Fibroblast of lung (primary cell): Measurements from ENCODE around the gene OPALIN. TPM values are rescaled to one million over a fixed set of nuclear protein-coding genes. Genes with fewer than 3 reads are reported as not detected.

Experiments
- DNase-seq, 2 donors: peaks; one replicate each; pipeline versions ENCODE4 v3.0.0 to v3.0.0-alpha.2; 2010; ENCODE audit warnings: low read depth in 2 of 2
- H2AFZ ChIP-seq: 2 replicates; pipeline ENCODE4 v1.5.1; 2012; ENCODE audit warnings: low read length, control low read depth, inconsistent platforms
- H3K27ac ChIP-seq: 2 replicates; pipeline ENCODE4 v1.5.1; 2011; ENCODE audit warnings: low read length, control low read depth; ENCODE audit not compliant: insufficient read depth
- H3K27me3 ChIP-seq: 2 replicates; pipeline ENCODE4 v1.5.1; 2011; ENCODE audit warnings: mild to moderate bottlenecking, low read length; ENCODE audit not compliant: control insufficient read depth, insufficient read depth
- H3K36me3 ChIP-seq: 2 replicates; pipeline ENCODE4 v1.5.1; 2011; ENCODE audit warnings: low read length; ENCODE audit not compliant: control insufficient read depth, insufficient read depth
- H3K4me1 ChIP-seq: 2 replicates; pipeline ENCODE4 v1.5.1; 2011; ENCODE audit warnings: low read length; ENCODE audit not compliant: control insufficient read depth, insufficient read depth; ENCODE audit errors: extremely low read depth
- H3K4me2 ChIP-seq: 2 replicates; pipeline ENCODE4 v1.5.1; 2011; ENCODE audit warnings: low read length, control low read depth; ENCODE audit not compliant: insufficient read depth; ENCODE audit errors: extremely low read depth
- H3K4me3 ChIP-seq, 4 experiments: fragments of 200-600 bp in 1 of 4; sonication (generic) in 1 of 4; replicated peaks in 1 of 4; 2 replicates each; pipeline ENCODE4 v1.5.1; 2011 to 2016; ENCODE audit warnings: low read length in 4 of 4, low read depth in 3 of 4, mild to moderate bottlenecking in 3 of 4, control low read depth in 2 of 4, inconsistent platforms in 1 of 4, mixed read lengths in 1 of 4; ENCODE audit not compliant: insufficient read depth in 1 of 4; ENCODE audit errors: control extremely low read depth in 1 of 4
- H3K79me2 ChIP-seq: 2 replicates; pipeline ENCODE4 v1.5.1; 2012; ENCODE audit warnings: mild to moderate bottlenecking, low read length, inconsistent platforms; ENCODE audit not compliant: control insufficient read depth, insufficient read depth
- H3K9ac ChIP-seq: 2 replicates; pipeline ENCODE4 v1.5.1; 2011; ENCODE audit warnings: mild to moderate bottlenecking, low read length, control low read depth; ENCODE audit not compliant: insufficient read depth
- H3K9me3 ChIP-seq: 2 replicates; pipeline ENCODE4 v1.5.1; 2012; ENCODE audit warnings: low read depth, low read length; ENCODE audit not compliant: control insufficient read depth, insufficient read depth
- H4K20me1 ChIP-seq: 2 replicates; pipeline ENCODE4 v1.5.1; 2011; ENCODE audit warnings: low read length; ENCODE audit not compliant: control insufficient read depth, insufficient read depth; ENCODE audit errors: extremely low read depth
- CTCF ChIP-seq, 2 donors: IDR thresholded peaks in 1 of 2; conservative IDR thresholded peaks in 1 of 2; 1 replicate in 1 of 2; 2 replicates in 1 of 2; pipeline ENCODE4 v1.5.1; 2011 to 2012; ENCODE audit warnings: low read length in 2 of 2, control low read depth in 1 of 2, inconsistent platforms in 1 of 2, low read depth in 1 of 2, mild to moderate bottlenecking in 1 of 2
- EZH2 ChIP-seq: IDR thresholded peaks from 2 replicates; pipeline ENCODE4 v1.5.1; 2012; ENCODE audit warnings: low read length, control low read depth, mild to moderate bottlenecking; ENCODE audit errors: missing control alignments
- polyA plus RNA-seq, 2 donors: library from polyadenylated mRNA; depleted of rRNA in 1 of 2; stranded (reverse) in 1 of 2; unstranded in 1 of 2; fragments of >200 nt; gene quantifications; 2 replicates each; pipeline ENCODE4 v1.2.1, GENCODE V29; 2011 to 2012; ENCODE audit warnings: missing spikeins in 1 of 2
- total RNA-seq: library from RNA; depleted of rRNA; stranded (reverse); fragments of >200 nt; gene quantifications from 2 replicates; pipeline ENCODE4 v1.2.1, GENCODE V29; 2014

OPALIN gene
- total and polyA plus RNA-seq, 2 donors (not counting 1 experiment from before 2014, with no cell fraction given), result not detected

- Histone ChIP-seq H3K9ac (no peak overlapping the region), H3K4me2 (no peak overlapping the region), H3K79me2 (no peaks in the 10 kb centered on the region), H3K4me3 (no peak overlapping the region), H3K9me3 (no peaks in the 10 kb centered on the region), H3K36me3 (no peaks in the 10 kb centered on the region), H3K4me1 (no peaks in the 10 kb centered on the region), H2AFZ (no peak overlapping the region), H4K20me1 (no peaks in the 10 kb centered on the region), H3K27ac (no peak overlapping the region), H3K27me3 (no peaks in the 10 kb centered on the region)
- no peak for DNase-seq
- TF ChIP-seq CTCF (conservative IDR thresholded peaks at IDR 0.05 in 1 of 2, IDR thresholded peaks at IDR 0.05 in 1 of 2; ENCODE audit: low read depth in 1 of 2, low read length in 2 of 2) (no peak), EZH2 (no peak)
These were observed 8.7 kb upstream of the OPALIN start for GRCh38 chr10:96367470-96367869.

- TF ChIP-seq EZH2 (no peak), CTCF (conservative IDR thresholded peaks at IDR 0.05 in 1 of 2, IDR thresholded peaks at IDR 0.05 in 1 of 2; ENCODE audit: low read depth in 1 of 2, low read length in 2 of 2) (no peak)
- H3K4me3 ChIP-seq, result no peak overlapping the region
- peak; percentile 7 to 57 for DNase-seq
- no peak overlapping the region for H3K9ac ChIP-seq
- H3K36me3 ChIP-seq, result no peaks in the 10 kb centered on the region
- H3K27ac ChIP-seq, result no peak overlapping the region
- H3K4me1 ChIP-seq, result no peaks in the 10 kb centered on the region
- no peak overlapping the region for H3K4me2 ChIP-seq
- H2AFZ ChIP-seq, result no peak overlapping the region
- H3K9me3 ChIP-seq, result no peaks in the 10 kb centered on the region
- no peaks in the 10 kb centered on the region for H4K20me1 ChIP-seq
- no peaks in the 10 kb centered on the region for H3K79me2 ChIP-seq
- H3K27me3 ChIP-seq, result no peaks in the 10 kb centered on the region
These were observed 7.7 kb upstream of the OPALIN start for GRCh38 chr10:96366508-96366907.

DNA sequence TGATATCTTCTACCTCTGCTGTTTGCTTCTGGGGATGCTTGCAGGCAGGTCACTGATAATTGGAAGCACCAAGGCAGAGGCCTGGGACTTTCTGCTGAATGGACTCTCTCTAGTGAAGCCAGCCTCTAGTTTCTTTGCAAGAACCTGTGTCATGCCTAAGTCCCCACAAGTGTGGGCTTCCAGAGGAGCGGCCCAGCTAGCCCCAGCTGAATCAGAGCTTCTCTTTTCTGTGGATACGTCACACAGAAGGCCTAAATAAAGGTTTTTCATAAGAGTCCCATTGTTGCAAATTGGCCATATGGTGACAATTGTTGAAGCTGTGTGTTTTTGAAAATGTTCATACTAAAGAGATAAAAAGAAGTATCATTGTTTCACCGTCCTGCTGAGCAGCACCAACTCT is 6.8 kb upstream of the OPALIN start:
- TF ChIP-seq EZH2 (no peak), CTCF (conservative IDR thresholded peaks at IDR 0.05 in 1 of 2, IDR thresholded peaks at IDR 0.05 in 1 of 2; ENCODE audit: low read depth in 1 of 2, low read length in 2 of 2) (no peak)

More for the DNA sequence above, 6.8 kb upstream of the OPALIN start:
- H3K36me3 ChIP-seq, result no peaks in the 10 kb centered on the region
- H3K4me1 ChIP-seq, result no peaks in the 10 kb centered on the region
- H3K9me3 ChIP-seq, result no peaks in the 10 kb centered on the region
- H2AFZ ChIP-seq, result no peak overlapping the region
- H3K27ac ChIP-seq, result no peak overlapping the region
- no peaks in the 10 kb centered on the region for H3K27me3 ChIP-seq
- no peak overlapping the region for H3K4me3 ChIP-seq
- H3K4me2 ChIP-seq, result no peak overlapping the region
- no peak overlapping the region for H3K9ac ChIP-seq
- H3K79me2 ChIP-seq, result no peaks in the 10 kb centered on the region
- H4K20me1 ChIP-seq, result no peaks in the 10 kb centered on the region
- no peak for DNase-seq
